HEK293 (cell line): ENCODE measurements around the gene PLCD3.

ENCODE experiments used
- IKZF3 ChIP-seq: fragments of 450-650 bp; IDR thresholded peaks from 2 replicates; pipeline ENCODE4 v1.5.0; 2018; ENCODE audit warnings: missing biosample characterization, mild to moderate bottlenecking, missing genetic modification characterization, moderate library complexity
- ZNF157 ChIP-seq: fragments of 450-650 bp; formaldehyde crosslinking; IDR thresholded peaks from 2 replicates; pipeline ENCODE4 v1.5.1; 2016; ENCODE audit warnings: missing biosample characterization, missing genetic modification characterization
- TF ChIP-seq, protein P1 (sequence below): fragments of 450-650 bp; formaldehyde crosslinking; IDR thresholded peaks from 2 replicates; pipeline ENCODE4 v1.5.1; 2016; ENCODE audit warnings: missing biosample characterization, missing genetic modification characterization
- TF ChIP-seq, protein P2 (sequence below): fragments of 450-650 bp; IDR thresholded peaks from 2 replicates; pipeline ENCODE4 v1.5.1; 2018; ENCODE audit warnings: missing biosample characterization, mild to moderate bottlenecking, missing genetic modification characterization
- TF ChIP-seq, protein P3 (sequence below): fragments of 450-650 bp; formaldehyde crosslinking; IDR thresholded peaks from 2 replicates; pipeline ENCODE4 v1.5.1; 2016; ENCODE audit warnings: missing biosample characterization, missing genetic modification characterization

GRCh38 chr17:45123930-45124796 is 8.2 kb downstream of the PLCD3 start:
- TF ChIP-seq, protein P1, sequence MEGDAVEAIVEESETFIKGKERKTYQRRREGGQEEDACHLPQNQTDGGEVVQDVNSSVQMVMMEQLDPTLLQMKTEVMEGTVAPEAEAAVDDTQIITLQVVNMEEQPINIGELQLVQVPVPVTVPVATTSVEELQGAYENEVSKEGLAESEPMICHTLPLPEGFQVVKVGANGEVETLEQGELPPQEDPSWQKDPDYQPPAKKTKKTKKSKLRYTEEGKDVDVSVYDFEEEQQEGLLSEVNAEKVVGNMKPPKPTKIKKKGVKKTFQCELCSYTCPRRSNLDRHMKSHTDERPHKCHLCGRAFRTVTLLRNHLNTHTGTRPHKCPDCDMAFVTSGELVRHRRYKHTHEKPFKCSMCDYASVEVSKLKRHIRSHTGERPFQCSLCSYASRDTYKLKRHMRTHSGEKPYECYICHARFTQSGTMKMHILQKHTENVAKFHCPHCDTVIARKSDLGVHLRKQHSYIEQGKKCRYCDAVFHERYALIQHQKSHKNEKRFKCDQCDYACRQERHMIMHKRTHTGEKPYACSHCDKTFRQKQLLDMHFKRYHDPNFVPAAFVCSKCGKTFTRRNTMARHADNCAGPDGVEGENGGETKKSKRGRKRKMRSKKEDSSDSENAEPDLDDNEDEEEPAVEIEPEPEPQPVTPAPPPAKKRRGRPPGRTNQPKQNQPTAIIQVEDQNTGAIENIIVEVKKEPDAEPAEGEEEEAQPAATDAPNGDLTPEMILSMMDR (tag by site-specific recombination) = no peak
- TF ChIP-seq IKZF3 (tag by site-specific recombination) (no peak), ZNF157 (tag by site-specific recombination) (no peak)
- TF ChIP-seq, protein P2, sequence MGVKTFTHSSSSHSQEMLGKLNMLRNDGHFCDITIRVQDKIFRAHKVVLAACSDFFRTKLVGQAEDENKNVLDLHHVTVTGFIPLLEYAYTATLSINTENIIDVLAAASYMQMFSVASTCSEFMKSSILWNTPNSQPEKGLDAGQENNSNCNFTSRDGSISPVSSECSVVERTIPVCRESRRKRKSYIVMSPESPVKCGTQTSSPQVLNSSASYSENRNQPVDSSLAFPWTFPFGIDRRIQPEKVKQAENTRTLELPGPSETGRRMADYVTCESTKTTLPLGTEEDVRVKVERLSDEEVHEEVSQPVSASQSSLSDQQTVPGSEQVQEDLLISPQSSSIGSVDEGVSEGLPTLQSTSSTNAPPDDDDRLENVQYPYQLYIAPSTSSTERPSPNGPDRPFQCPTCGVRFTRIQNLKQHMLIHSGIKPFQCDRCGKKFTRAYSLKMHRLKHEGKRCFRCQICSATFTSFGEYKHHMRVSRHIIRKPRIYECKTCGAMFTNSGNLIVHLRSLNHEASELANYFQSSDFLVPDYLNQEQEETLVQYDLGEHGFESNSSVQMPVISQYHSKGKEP (tag by site-specific recombination) = no peak
- TF ChIP-seq, protein P3, sequence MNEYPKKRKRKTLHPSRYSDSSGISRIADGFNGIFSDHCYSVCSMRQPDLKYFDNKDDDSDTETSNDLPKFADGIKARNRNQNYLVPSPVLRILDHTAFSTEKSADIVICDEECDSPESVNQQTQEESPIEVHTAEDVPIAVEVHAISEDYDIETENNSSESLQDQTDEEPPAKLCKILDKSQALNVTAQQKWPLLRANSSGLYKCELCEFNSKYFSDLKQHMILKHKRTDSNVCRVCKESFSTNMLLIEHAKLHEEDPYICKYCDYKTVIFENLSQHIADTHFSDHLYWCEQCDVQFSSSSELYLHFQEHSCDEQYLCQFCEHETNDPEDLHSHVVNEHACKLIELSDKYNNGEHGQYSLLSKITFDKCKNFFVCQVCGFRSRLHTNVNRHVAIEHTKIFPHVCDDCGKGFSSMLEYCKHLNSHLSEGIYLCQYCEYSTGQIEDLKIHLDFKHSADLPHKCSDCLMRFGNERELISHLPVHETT (tag by site-specific recombination) = no peak
